Cerebellar cortex (tissue), 1 donor: ENCODE data around the gene HARBI1.

Source experiments
- DNase-seq: peaks from one replicate; pipeline ENCODE4 v3.0.0-alpha.2; 2015; ENCODE audit warnings: low spot score

HARBI1 gene

DNA sequence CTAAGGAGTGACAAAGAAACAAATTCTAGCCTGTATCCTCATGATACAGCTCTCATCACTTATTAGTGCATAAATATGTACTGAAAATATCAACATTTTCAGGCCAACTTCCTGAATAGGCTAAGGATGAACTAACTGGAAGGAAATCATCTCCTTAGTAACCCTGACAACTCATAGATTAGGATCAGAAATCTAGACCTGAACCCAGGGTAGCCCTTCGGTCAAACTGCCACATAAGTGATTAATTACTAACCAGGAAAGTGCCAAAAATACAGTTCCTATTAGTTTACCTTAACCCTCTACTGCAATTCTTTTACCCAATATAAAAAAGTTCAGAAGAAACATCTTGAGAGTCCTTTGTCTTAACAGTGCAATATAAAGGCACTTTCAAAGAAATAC is 63.2 kb downstream of the HARBI1 start:
- DNase-seq = no peak
